GM20431 (cell line): ENCODE measurements around the gene PLPPR5.
"Not testable (repeated sequence)": the region's sequence is repeated elsewhere in the genome, so short reads cannot be mapped to it uniquely, and the experiment has no call there.

Experiments
- in situ Hi-C: fragments of 300-500 bp; cut with MseI, MboI; formaldehyde crosslinking; loops from one replicate; pipeline ENCODE4 v1.15.0; 2020; ENCODE audit warnings: low sequenced_read_pairs; ENCODE audit not compliant: unreplicated experiment

Gene PLPPR5

GRCh38 chr1:98920441-98921110 is 84.1 kb downstream of the PLPPR5 start:
- in situ Hi-C loops = no loop called here

GRCh38 chr1:98919652-98920051 is 85.0 kb downstream of the PLPPR5 start:
- in situ Hi-C loops = no loop called here

GRCh38 chr1:98919211-98919610 is 85.5 kb downstream of the PLPPR5 start:
- in situ Hi-C loops = no loop called here

GRCh38 chr1:98914547-98914946 is 90.1 kb downstream of the PLPPR5 start:
- in situ Hi-C loops = no loop called here

GRCh38 chr1:98910827-98911226 is 93.8 kb downstream of the PLPPR5 start:
- in situ Hi-C loops = no loop called here

GRCh38 chr1:98908980-98909379 is 95.7 kb downstream of the PLPPR5 start:
- in situ Hi-C loops = no loop called here

GRCh38 chr1:98906809-98907208 is 97.9 kb downstream of the PLPPR5 start:
- in situ Hi-C loops = no loop called here

GRCh38 chr1:98906361-98906760 is 98.3 kb downstream of the PLPPR5 start:
- in situ Hi-C loops = no loop called here

GRCh38 chr1:98904684-98905083 is 100.0 kb downstream of the PLPPR5 start:
- in situ Hi-C loops = no loop called here

- in situ Hi-C loops = no loop called here
Observed at GRCh38 chr1:98903726-98904125, 100.9 kb downstream of the PLPPR5 start.

- in situ Hi-C loops = no loop called here
Observed at GRCh38 chr1:98903261-98903660, 101.4 kb downstream of the PLPPR5 start.

GRCh38 chr1:98898940-98899339 is 105.7 kb downstream of the PLPPR5 start:
- in situ Hi-C loops = no loop called here

GRCh38 chr1:98897479-98897878 is 107.2 kb downstream of the PLPPR5 start:
- in situ Hi-C loops = no loop called here

GRCh38 chr1:98896711-98897445 is 107.8 kb downstream of the PLPPR5 start:
- in situ Hi-C loops = no loop called here

- in situ Hi-C loops = no loop called here
Observed at GRCh38 chr1:98893371-98893770, 111.3 kb downstream of the PLPPR5 start.

- in situ Hi-C loops = no loop called here
Observed at GRCh38 chr1:98888869-98889268, 115.8 kb downstream of the PLPPR5 start.

- in situ Hi-C loops = no loop called here
Observed at GRCh38 chr1:98887507-98887906, 117.2 kb downstream of the PLPPR5 start.

GRCh38 chr1:98884864-98885263 is 119.8 kb downstream of the PLPPR5 start:
- in situ Hi-C loops = no loop called here

GRCh38 chr1:98881901-98882300 is 122.8 kb downstream of the PLPPR5 start:
- in situ Hi-C loops = no loop called here

- in situ Hi-C loops = not testable (repeated sequence)
Observed at GRCh38 chr1:98881234-98881633, 123.4 kb downstream of the PLPPR5 start.

GRCh38 chr1:98874828-98875227 is 129.8 kb downstream of the PLPPR5 start:
- in situ Hi-C loops = no loop called here
